HG02938 (cell line): Measurements from ENCODE around the gene MCM5.
"Not testable (repeated sequence)": the region's sequence is repeated elsewhere in the genome, so short reads cannot be mapped to it uniquely, and the experiment has no call there.

Experiments
- ATAC-seq: cut with Tn5 transposase; IDR thresholded peaks from one replicate; pipeline ENCODE4 v1.9.1; 2021; ENCODE audit warnings: mild to moderate bottlenecking, moderate library complexity; ENCODE audit not compliant: unreplicated experiment

Gene MCM5

DNA sequence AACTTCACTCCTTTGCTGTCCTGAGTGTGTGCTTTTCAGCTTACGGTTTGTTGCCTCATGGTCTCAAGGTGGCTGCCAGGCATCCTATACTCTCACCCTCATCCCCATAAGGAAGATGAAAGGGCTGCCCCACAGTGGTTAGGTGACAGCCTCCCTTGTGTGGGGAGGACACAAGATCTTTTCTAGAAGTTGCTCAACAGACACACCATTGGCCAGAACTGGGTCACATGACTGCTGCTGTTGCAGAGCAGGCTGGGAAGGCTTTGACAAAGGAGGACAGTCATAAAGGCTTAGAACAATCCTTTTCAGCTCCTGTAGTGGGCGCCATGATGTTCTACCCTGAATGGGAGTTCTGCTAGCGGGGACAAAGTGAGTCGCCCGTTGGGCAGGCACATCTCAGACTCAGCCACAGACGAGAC lies 71.0 kb downstream of the MCM5 start:
- ATAC-seq: no peak

DNA sequence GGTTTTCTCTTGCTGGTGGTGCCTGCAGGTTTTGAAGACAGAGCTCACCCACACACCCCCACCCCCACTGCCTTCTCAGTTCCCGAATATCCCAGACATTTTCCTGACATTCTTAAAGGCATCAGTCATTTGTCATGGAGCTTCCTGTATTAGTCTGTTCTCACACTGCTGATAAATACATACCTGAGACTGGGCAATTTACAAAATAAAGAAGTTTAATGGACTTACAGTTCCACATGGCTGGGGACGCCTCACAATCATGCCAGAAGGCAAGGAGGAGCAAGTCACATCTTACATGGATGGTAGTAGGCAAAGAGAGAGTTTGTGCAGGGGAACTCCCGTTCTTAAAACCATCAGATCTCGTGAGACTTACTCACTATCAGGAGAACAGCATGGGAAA lies 71.6 kb downstream of the MCM5 start:
- ATAC-seq: not testable (repeated sequence)

DNA sequence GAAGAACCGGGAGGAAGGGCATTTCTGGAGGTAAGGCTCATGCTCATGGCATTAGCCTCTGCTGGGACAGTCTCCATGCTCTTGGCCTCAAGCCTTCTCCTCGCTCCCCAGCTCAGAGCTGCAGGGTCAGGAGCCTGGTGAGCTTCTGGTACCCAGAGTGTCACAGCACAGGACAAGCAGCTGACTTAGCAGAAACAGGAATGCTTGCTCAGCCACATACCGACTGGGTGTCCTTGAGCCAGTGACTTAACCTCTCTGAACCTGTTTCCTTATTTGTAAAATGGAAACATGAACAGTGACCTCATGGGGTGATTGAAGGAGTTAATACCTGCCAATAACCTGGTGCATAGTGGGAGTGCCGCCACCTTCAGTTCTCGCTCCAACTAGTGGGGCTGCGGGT lies 72.5 kb downstream of the MCM5 start:
- ATAC-seq: no peak

DNA sequence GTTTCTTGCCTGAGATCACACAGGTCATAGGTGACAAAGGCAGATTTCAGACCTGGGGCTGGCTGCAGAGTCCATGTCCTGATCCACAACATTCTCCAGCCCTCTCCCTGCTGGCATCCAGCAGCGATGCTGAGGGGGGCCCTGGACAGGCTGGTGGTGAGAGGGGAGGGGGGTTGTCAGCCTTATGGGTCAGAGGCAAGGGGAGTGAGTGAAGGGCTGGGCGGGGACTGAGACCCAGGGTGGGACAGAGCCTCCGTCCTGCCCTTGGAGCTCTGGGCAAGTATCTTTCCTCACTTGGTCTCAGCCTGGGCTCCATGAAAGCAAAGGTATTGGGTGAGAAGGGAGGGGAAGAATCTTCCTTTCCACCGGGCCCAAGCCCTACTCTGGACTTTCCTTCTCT lies 74.0 kb downstream of the MCM5 start:
- no peak for ATAC-seq
